ENCODE measurements around the gene MGP.

MGP gene

GRCh38 chr12:14896521-14897169, 11.0 kb upstream of the MGP start:
- Histone ChIP-seq H3K27me3 (ENCODE audit: insufficient read depth, low read depth) (no peaks in the 10 kb centered on the region), H3K36me3 (ENCODE audit: insufficient read depth) (no peaks in the 10 kb centered on the region), H3K4me1 (ENCODE audit: low read depth, poor library complexity, severe bottlenecking) (no peaks in the 10 kb centered on the region), H3K27ac (no peak overlapping the region), H2AFZ (ENCODE audit: low read depth) (no peak overlapping the region), H3K9ac (no peak overlapping the region), H3K4me3 (IDR thresholded peaks at IDR 0.05; ENCODE audit: insufficient read depth, low read depth, low read length) (no peak overlapping the region), H3K4me2 (no peak overlapping the region), H4K20me1 (ENCODE audit: insufficient read depth) (no peaks in the 10 kb centered on the region), H3K79me2 (ENCODE audit: insufficient read depth, low read depth) (no peaks in the 10 kb centered on the region)
- no peak for TF ChIP-seq CTCF (conservative IDR thresholded peaks at IDR 0.05; ENCODE audit: low read depth, low read length)

DNA sequence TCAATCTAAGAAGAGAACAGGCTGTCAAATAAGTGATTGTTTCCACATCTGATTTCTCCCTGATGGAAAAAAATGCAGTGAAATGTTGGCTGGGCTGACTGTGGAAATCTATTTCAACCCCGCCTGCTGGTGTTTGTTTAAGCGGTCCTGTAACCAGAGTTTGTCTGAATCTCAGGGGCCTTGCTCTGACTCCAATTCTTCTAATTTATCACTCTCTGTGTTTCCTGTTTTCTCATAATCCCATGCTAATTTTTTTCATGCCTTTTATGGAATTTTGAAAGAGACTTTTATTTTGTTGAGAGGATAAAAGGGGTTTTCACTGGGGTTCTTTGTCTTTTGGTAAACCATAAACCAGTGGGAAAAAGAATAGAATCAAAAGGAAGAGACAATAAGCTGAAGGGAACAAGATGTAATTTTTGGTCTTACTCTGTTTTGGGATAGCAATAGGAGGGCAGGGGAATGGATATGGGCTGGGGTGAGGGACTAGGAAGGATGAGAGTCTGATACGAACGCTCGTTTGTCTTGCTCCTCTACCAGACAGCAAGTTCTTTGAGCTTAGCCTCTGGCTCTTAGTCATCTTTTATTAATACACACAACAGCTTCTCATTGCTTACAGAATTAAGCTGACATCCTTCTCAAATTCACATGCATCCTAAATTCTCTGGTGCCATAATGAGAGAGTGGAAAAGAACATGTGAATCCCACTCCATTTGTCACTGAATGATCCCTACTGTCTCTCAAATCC, 8.0 kb upstream of the MGP start:
- H3K4me2 ChIP-seq: no peak overlapping the region
- no peak overlapping the region for H3K9ac ChIP-seq
- H2AFZ ChIP-seq (ENCODE audit: low read depth): no peak overlapping the region
- H3K79me2 ChIP-seq (ENCODE audit: insufficient read depth, low read depth): no peaks in the 10 kb centered on the region
- no peaks in the 10 kb centered on the region for H3K36me3 ChIP-seq (ENCODE audit: insufficient read depth)
- H3K27me3 ChIP-seq (ENCODE audit: insufficient read depth, low read depth): no peaks in the 10 kb centered on the region
- no peak for TF ChIP-seq CTCF (conservative IDR thresholded peaks at IDR 0.05; ENCODE audit: low read depth, low read length)
- H3K27ac ChIP-seq: no peak overlapping the region
- no peaks in the 10 kb centered on the region for H3K4me1 ChIP-seq (ENCODE audit: low read depth, poor library complexity, severe bottlenecking)
- H3K4me3 ChIP-seq (IDR thresholded peaks at IDR 0.05; ENCODE audit: insufficient read depth, low read depth, low read length): no peak overlapping the region
- H4K20me1 ChIP-seq (ENCODE audit: insufficient read depth): no peaks in the 10 kb centered on the region

GRCh38 chr12:14892726-14893505, 7.3 kb upstream of the MGP start:
- H3K27me3 ChIP-seq (ENCODE audit: insufficient read depth, low read depth): no peaks in the 10 kb centered on the region
- H4K20me1 ChIP-seq (ENCODE audit: insufficient read depth): no peaks in the 10 kb centered on the region
- no peak overlapping the region for H3K4me3 ChIP-seq (IDR thresholded peaks at IDR 0.05; ENCODE audit: insufficient read depth, low read depth, low read length)
- no peak overlapping the region for H3K4me2 ChIP-seq
- H3K36me3 ChIP-seq (ENCODE audit: insufficient read depth): no peaks in the 10 kb centered on the region
- H3K79me2 ChIP-seq (ENCODE audit: insufficient read depth, low read depth): no peaks in the 10 kb centered on the region
- H3K4me1 ChIP-seq (ENCODE audit: low read depth, poor library complexity, severe bottlenecking): no peaks in the 10 kb centered on the region
- TF ChIP-seq CTCF (conservative IDR thresholded peaks at IDR 0.05; ENCODE audit: low read depth, low read length): no peak
- no peak overlapping the region for H2AFZ ChIP-seq (ENCODE audit: low read depth)
- no peak overlapping the region for H3K9ac ChIP-seq
- no peak overlapping the region for H3K27ac ChIP-seq

GRCh38 chr12:14890701-14891100, 5.0 kb upstream of the MGP start:
- Histone ChIP-seq H2AFZ (ENCODE audit: low read depth) (no peak overlapping the region), H3K27me3 (ENCODE audit: insufficient read depth, low read depth) (no peaks in the 10 kb centered on the region), H3K4me3 (IDR thresholded peaks at IDR 0.05; ENCODE audit: insufficient read depth, low read depth, low read length) (no peak overlapping the region), H3K79me2 (ENCODE audit: insufficient read depth, low read depth) (no peaks in the 10 kb centered on the region), H3K27ac (no peak overlapping the region), H3K4me1 (ENCODE audit: low read depth, poor library complexity, severe bottlenecking) (no peaks in the 10 kb centered on the region), H4K20me1 (ENCODE audit: insufficient read depth) (no peaks in the 10 kb centered on the region), H3K4me2 (no peak overlapping the region), H3K9ac (no peak overlapping the region), H3K36me3 (ENCODE audit: insufficient read depth) (no peaks in the 10 kb centered on the region)
- TF ChIP-seq CTCF (conservative IDR thresholded peaks at IDR 0.05; ENCODE audit: low read depth, low read length): no peak
